NCI-H1930 (cell line): ENCODE data around the gene GPR135.
"Not testable (repeated sequence)": the region's sequence is repeated elsewhere in the genome, so short reads cannot be mapped to it uniquely, and the experiment has no call there.

Experiments
- DNase-seq, 2 experiments: peaks; one replicate each; lab custom pipeline; 2025; lab: John Stamatoyannopoulos, UW

GPR135 gene

DNA sequence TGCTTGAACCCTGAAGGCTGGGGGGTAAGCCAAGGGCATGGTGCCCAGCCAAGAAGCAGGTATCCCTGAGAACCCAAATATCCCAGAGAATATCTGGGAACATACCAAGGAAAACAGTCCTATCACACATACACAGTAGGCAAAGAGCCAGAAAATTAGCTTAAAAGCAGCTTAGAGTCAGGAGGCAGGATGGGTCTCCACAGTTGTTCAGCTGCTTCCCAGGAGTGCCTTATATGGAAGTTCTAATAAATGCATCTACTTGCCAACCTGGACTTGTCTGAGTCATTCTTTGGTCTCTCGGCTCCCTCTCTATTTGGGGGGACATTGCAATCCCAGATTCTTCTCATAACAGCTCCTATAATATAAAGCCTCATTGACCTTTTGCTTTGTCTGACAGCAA is 9.0 kb upstream of the GPR135 start:
- DNase-seq, result no peak

DNA sequence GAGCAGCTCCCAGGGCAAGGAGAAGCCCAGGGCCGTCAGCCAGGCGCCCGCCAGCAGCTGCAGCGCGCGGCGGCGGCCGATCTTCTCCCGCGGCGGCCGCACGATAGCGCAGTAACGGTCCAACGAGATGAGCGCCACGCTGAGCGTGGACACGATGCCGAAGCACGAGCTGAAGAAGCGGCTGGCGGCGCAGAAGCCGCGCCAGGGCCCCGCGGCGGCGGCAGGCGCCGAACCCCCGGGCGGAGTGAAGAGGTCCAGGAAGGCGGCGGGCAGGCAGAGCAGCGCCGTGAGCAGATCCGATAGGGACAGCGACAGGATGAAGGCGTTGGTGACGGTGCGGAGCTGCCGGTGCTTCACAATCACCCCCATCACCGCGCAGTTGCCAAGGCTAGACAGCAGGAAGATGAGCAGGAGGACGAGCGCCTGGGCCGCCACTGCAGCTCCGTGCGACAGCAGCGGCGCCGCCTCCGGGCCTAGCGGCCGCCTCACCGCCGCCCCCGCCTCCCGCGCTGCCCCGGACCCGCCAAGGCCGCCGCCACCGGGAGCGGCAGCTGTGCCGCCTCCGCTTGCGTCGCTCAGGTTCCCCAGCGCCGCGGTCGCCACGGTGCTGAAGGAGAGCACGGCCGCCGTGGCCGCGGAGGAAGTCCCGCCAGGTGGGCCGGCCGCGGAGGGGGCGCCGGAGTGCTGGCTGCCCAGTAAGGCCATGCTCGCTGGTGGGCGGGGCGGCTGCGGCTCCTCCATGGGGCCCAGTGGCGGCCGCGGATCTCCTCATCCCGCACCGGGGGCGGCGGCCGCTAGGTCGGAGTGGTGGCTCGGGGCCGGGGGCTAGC is 479 bp downstream of the GPR135 start:
- DNase-seq, result peak; percentile 34 to 55

DNA sequence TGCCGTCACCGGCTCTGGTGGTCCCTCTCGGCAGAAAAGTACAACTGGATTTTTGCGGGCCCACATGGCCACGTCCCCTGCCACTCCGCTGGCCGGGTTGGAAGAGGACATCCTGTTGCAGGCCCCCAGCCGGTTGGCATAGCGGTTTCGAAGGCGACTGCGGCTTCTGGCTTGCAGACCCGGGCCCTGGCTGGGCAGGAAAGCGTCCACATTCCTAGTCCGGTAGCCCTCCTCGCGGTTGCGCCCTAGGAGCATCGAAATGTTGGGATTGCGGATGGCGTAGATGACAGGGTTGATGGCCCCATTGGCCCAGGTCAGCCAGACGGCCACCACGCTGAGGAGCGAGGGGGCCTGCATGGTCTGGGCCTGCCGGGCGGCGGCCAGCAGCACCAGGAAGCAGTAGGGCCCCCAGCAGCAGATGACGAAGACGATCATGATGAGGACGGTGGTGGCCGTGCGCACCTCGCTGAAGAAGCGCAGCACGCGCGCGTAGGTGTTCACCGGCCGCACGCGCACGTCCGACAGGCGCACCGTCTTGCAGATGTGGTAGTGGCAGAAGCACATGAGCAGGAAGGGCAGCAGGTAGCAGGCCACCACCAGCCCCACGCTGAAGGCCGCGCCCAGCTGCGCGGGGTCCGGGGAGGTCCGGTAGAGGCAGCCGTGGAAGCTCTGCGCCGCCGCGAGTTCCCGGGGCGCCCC is 1.2 kb downstream of the GPR135 start:
- DNase-seq, result peak in 1 of 2 experiments; percentile 34

DNA sequence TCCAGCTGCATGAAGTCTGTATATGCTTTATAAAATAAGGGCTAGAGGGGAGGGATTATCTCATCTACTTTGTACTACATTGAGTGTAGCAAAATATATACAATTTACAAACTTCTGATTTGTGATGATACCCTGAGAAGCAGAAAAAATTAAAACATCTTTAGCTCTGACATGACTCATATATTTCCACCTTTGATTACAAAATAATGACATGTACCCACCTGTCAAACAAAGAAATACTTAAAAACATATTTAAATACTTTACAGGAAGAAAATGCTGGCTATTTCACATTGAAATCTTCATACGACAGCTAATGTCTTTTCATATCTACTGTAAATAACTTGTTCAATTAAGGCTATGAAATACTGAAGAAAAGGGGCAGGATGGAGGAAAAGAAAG is 3.3 kb downstream of the GPR135 start:
- no peak for DNase-seq

DNA sequence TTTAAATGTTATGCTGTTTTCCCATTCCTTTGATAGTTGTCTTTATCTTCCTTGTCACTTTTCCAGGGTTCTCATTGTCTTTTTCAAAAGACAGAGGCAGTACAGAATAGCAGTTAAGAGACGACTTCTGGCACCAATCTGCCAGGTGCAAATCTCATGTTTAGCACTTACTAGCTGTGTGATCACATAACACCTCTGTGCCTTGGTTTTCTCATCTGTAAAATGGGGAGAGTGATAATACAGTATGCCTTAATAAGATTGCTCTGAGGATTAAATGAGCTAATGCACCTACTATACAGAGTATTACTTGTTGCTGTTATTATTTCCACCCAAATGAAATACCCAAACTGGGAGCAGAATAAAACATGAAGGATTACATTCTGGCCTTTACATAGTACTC is 4.8 kb downstream of the GPR135 start:
- no peak for DNase-seq

DNA sequence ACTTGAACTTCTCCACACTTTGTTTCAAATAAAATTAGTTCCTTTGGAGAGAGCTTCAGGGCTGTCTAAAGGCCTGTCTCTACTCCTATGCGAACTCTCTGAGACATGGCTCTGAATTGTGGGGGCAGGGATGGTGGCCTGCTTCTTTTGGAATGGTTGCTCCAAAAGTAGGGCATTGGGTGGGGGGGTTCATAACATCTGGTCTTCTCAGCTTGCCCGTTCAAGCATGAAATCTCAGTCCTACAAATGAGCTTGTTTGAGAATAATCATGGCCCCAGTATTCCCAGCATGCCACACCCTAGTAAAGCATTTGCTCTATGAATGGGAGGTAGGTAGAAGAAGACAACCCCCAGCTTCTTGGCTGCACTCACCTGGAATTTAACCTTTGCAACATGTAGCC is 6.7 kb downstream of the GPR135 start:
- DNase-seq, result no peak

DNA sequence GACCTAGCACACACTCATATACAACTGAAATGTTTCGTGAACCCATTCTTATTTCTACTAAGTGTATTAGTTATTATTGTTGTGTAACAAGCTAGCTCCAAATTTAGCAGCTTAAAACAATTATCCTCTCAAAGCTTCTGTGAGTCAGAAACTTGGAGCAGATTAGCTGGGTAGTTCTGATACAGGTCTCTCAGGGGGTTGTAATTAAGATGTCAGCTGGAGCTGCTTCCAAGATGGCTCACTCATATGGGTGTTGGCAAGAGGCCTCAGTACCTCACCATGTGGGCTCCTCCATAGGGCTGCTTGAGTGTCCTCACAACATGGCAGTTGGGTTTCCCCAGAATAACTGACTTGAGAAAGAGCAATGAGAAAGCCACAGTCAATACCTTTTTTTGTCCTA is 9.8 kb downstream of the GPR135 start:
- DNase-seq, result no peak

DNA sequence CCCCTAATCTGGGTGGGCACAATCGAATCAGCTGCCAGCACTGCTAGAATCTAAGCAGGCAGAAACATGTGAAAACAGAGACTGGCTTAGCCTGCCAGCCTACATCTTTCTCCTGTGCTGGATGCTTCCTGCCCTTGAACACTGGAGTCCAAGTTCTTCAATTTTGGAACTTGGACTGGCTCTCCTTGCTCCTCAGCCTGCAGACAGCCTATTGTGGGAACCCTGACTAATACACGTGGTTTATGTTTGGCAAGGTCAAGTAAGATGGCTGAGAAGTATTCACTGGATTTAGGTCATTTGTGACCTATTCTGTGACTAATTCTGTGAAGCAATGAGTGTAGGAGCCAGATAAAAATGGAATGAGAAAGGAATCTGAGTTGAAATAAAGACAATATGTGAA is 11.0 kb downstream of the GPR135 start:
- no peak for DNase-seq

DNA sequence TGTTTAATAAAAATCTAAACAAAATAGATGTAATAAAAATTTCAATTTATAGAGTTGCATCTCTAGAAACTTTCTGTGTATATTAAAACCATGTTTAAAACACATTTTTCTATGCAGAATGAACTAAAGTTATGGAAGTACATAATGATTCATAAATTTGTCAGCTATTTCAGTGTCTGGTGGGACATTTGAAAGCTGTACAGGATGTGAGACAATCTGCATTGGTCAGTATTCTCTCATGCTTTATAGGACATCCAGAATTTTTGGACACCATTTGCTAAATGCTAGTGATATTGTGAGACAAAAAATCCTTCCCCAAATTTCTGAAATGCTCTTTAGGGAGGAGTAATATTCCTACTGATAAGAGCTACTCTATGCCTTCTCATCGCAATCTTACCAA is 13.3 kb downstream of the GPR135 start:
- no peak for DNase-seq

DNA sequence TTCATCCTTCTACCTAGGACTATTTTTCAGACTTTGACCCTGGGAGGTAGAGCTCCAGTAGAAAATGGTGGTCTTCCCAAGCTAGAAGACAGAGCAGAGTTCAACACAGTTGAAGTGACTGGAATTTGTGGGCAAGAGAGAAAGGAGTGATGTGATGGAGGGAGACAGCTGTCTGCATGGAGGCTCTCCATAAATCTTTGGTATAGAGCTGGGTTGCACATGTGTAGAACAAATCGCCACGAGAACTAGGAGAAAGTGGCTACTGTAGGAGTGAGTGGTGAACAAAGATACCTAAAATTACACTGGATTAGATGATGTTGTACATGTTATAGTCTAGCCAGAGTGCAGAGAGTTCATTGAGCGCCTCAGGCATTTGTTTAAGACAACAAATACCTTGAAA is 14.5 kb downstream of the GPR135 start:
- DNase-seq, result no peak

DNA sequence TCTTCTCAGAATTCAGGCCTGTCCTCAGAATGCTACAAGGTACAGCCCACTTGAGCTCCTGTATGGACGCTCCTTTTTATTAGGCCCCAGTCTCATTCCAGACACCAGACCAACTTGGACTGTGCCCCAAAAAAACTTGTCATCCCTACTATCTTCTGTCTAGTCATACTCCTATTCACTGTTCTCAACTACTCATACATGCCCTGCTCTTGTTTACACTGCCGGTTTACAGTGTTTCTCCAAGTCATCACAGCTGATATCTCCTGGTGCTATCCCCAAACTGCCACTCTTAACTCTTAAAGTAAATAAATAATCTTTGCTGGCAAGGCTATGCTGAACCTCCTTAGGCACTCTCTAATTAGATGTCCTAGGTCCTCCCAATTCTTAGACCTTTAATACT is 16.5 kb downstream of the GPR135 start:
- not testable (repeated sequence) for DNase-seq

DNA sequence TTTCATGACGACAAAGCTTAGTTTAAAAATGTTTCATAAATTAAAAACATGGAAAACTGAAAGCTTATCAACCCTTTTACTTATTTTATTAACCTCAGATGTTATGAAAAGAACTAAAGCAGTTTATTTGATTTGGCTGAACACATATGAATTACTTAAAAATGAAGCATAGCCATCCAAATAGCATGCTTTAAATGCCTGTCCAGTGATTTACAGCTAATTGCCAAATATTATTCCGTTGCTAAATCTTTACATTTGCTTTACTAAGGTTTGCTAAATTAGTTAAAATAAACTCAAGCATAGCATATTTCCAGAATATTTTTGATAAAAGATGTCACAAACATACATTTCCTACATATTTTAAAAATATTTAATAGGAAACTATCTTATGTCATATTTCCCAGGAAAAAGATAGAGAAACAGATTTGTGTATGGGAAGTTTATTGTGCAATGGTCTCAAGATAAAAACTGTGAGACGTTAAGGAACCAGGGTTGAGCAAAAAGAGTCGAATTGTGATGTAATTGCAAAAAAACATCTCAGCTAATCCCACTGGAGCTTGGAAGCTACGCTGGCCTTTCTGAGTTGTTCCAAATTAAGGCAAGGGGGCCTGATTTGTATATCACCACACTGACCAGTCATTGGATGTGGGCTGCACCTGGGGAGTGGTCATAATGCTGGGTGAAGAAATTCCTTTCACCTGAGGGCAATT is 25.8 kb downstream of the GPR135 start:
- no peak for DNase-seq

DNA sequence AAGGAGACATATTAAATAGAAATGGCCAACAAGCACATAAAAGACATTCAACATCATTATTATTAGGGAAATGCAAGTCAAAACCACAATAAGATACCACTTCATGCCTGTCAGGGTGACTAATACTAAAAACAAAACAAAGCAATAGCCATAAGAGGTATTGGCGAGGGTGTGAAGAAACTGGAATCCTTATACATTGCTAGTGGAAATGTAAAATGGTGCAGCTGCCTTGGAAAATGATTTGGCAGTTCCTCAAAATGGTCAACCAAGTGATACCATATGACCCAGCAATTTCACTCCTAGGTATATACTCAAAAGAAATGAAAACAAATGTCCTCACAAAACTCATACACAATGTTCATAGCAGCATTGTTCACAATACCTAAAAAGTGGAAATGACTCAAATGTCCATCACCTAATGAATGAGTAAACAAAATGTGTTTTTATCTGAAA is 27.0 kb downstream of the GPR135 start:
- no peak for DNase-seq

DNA sequence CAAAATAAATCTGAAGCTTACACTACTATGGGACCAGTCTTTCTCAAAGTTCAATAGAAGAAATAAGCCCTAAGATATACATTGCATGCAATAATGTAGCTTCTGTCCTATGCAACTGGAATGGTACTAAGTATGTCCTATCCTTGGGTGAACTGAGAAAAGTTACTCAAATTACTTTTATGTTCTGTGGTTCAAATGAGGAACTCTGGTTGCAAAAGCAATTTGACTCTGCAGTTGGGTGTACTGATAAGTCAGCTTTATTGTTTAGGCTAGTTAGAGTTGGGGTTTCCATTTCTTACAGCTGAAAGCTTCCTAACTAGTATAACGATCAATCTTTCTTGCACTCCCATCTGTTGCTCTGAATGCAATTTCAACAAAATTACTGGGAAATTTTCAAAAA is 29.2 kb downstream of the GPR135 start:
- DNase-seq, result no peak

DNA sequence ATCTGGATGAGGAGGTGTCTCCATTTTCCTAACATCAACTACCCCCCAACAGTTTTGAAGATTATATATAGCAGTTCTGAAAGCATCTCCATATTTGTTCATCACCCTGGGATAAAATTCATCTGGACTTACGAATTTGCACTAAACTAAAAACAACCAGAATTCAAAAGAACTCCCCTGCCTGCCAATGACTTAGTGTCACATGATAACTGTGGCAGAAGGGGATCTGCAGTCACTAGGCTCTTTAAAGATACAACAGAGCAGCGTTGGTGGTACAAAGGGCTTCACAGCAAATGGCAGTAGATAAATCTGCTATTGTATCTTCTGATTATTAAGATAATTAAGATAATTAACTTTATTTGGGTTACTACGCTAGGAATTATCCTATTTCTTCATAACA is 30.1 kb downstream of the GPR135 start:
- DNase-seq, result no peak

DNA sequence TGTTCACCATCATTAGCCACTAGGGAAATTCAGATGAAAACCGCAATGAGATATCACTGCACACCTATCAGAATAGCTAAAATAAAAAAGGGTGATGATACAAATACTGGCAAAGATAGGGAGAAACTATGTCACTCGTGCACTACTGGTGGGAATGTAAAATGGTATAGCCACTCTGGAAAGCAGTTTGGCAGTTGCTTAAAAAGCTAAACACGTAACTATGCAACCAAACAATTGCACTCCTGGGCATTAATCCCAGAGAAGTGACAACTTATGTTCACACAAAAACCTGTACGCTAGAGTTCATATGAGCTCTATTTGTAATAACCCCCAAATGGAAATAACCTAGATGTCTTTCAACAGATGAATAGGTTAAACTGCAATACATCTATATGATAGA is 35.4 kb downstream of the GPR135 start:
- no peak for DNase-seq

DNA sequence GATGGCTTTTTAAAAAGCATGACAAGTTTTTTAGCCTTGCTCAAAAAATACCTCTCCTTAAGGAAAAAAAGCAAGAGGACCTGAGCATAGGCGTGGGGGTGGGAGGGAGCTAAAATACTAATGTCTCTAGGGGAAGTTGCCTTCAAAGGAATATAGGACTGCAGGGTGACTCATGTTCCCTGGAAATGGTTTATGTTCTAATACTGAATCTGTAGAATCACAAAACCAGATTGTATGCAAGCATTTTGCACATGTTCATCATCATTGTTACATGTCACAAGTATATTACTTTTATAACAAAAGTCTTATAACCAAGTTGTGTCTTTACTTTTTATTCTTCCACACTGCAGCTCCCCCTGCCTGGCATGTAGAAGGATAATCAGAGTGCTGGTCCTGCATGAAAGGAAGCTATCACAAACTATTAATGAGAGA is 36.6 kb downstream of the GPR135 start:
- DNase-seq, result no peak

DNA sequence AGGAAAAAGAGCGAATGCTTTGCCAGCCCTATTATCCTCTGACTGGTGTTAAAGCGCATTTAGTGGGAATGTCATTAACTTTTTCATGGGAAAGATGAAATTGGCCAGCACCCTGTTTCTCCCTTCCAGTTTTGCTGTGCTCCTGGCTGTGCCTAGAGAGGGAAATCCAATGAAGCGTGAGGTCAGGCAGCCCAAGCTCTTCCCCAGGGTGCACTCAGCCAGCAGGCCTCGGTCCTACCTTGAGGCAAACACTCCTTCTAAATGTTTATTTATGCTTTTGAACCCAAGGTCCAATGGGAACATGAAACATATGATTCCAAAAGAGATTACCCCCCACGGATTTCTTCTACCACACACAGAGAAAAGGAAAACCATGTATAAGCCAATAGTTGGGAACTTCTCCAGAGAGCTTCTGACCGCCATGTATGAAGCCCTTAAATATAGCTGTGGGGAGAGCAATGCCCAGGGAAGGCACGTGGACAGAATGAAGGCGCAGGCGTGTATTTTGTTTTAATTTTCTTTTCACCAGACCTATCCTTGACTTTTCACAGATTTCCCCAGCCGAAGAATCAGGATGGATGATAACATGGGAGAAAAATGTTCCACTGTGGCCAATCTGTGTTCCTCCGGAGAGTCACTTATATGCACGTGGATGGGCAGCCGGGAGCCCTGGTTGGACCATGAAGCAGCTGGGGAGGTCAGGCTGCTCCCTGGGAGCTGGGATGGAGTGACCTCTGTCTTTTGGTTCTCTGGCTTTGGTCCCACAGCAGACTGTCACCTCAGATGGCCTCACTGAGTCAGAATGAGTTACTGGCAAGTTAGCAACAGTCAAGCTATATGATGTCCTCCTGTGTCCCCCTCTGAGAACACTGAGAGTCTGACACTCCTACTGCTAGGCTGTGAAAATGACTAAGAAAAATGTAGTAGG is 37.3 kb downstream of the GPR135 start:
- DNase-seq, result no peak

DNA sequence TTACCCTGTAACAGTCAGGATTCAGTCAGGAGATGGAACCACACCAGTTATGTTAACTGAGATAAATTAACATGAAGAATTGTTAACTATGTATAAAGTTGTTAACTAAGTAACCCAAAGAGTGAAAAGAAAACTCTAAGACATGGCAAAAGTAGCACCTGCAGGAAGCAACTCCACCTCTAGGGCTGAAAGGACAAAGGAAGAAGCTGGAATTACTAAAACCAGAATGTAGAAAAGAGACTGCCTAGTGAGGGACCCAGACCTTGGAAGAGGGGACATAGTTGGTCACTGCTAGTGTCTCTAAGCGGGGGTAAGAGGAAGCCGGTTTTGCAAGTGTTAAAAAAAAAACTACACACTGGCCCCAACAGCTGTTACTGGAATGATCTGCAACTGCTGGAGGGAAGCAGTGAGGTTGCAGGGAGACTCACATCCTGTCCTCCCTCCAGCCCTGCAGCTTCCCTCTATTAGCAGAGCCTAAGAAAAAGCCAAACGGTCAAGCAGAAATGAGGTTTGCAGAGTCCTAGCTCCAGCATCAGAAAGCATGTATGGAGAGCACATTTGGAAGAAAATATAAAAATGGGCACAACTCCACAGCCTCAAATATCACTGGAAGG is 39.8 kb downstream of the GPR135 start:
- DNase-seq, result no peak

DNA sequence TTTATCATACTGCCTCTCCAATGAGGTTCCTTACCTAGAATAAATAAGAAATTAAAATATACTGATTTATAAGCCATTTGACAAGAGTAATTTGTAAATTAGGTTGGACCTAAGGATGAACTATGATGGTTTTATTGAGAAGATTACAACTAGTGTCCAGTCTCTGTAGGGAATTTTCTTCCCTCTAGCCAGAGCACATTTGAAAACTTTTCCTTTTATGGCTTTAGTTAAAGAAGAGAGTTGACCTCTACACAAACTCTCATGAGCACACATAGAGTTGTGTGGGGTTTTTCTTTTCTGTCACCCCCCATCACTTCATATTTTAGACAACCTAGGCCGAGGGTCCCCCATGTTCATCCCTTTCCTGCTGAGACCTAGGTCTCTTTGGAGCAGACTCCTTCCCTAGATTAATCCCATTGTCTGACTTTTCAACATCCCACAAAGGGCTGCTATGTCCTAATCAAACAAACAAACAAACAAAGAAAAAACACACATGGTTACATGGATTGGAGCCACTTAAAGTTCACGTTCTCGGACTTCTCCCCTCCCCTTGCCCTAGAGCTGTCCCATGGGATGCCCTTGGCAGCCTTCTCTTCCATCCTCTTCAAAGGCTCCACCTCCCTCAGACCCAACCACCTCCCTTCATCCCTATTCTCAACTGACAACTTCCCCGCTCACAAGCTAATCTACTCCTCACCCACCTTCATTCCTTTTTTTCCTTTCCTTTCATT is 40.7 kb downstream of the GPR135 start:
- no peak for DNase-seq
